Stromal cell of bone marrow (primary cell): Measurements from ENCODE around the gene ABCG2.
A peak's percentile ranks its signal among the peaks of the same experiment; 100 is the strongest.

Source experiments
- DNase-seq: peaks from one replicate; pipeline ENCODE4 v3.0.0-alpha.2; 2012; ENCODE audit warnings: low read depth

The ABCG2 gene

GRCh38 chr4:88064410-88064809 is 94.0 kb downstream of the ABCG2 start:
- no peak for DNase-seq

GRCh38 chr4:88063634-88064296 is 94.7 kb downstream of the ABCG2 start:
- DNase-seq: no peak

GRCh38 chr4:88062843-88063242 is 95.6 kb downstream of the ABCG2 start:
- DNase-seq: no peak

- DNase-seq: no peak
These were observed 96.1 kb downstream of the ABCG2 start for GRCh38 chr4:88062311-88062710.

- DNase-seq: no peak
These were observed 98.0 kb downstream of the ABCG2 start for GRCh38 chr4:88060431-88060830.

- DNase-seq: no peak
These were observed 98.7 kb downstream of the ABCG2 start for GRCh38 chr4:88059766-88060165.

- no peak for DNase-seq
These were observed 100.1 kb downstream of the ABCG2 start for GRCh38 chr4:88058295-88058694.

- peak; percentile 36 for DNase-seq
These were observed 103.5 kb downstream of the ABCG2 start for GRCh38 chr4:88054901-88055300.

- DNase-seq: no peak
These were observed 104.2 kb downstream of the ABCG2 start for GRCh38 chr4:88054229-88054628.

GRCh38 chr4:88045021-88045420 is 113.4 kb downstream of the ABCG2 start:
- no peak for DNase-seq

- no peak for DNase-seq
These were observed 114.7 kb downstream of the ABCG2 start for GRCh38 chr4:88043586-88044340.

GRCh38 chr4:88043001-88043400 is 115.4 kb downstream of the ABCG2 start:
- DNase-seq: no peak

- DNase-seq: no peak
These were observed 116.8 kb downstream of the ABCG2 start for GRCh38 chr4:88041626-88042025.

GRCh38 chr4:88040707-88041106 is 117.7 kb downstream of the ABCG2 start:
- no peak for DNase-seq
